ENCODE measurements around the gene SCAMP4. TPM values are rescaled to one million over a fixed set of nuclear protein-coding genes. Genes with fewer than 3 reads are reported as not detected.

Gene SCAMP4
- total RNA-seq, 1 experiment from 2014 or later, result 81.3 TPM

DNA sequence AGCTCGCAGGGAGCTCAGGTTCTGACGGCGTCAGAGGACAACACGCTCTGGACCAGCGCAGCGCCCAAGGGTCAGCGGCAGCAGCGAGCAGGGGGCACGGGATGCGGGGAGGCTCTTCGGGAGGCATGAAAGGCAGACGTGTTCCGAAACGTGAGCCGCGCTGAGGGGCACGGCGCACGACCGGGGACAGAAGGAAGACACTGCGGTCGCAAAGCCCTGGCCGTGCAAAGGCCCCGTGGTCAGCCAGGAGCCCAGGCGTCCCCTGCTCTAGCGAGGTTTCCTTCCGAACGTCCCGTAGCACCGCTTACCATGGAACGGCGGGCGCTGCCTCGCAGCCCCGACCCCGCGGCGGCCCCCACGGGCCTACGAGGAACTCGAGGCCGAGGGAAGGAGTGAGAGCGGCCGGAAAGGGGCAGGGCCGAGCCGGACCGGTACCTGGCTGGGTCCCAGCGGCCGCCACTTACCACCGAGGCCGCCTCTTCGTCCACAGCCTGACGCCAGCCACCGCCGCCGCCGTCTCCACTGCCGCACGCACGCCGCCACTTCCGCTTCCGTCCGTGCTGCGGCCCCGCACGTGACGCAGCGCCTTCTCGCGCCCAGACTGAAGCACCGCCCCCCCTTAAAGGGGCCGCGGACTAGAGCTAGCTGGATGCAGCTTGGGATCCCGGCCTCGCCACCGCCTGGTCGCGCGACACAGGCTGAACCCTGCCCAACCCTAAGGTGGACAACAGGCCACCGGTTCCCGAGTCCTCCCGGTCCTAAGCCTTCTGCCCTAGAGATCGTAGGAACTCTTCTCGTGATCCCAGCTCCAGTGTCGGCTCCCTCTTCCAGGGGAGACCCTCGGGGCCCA is 29.3 kb upstream of the SCAMP4 start (continued):
- TF ChIP-seq ATF2 (CRISPR knock-in tag; IDR thresholded peaks at IDR 0.05; ENCODE audit: borderline replicate concordance, low read depth) (no peak), E2F4 (CRISPR knock-in tag; IDR thresholded peaks at IDR 0.05; ENCODE audit: borderline replicate concordance, low read depth) (no peak), CDX4 (CRISPR knock-in tag; IDR thresholded peaks at IDR 0.05; ENCODE audit: borderline replicate concordance) (no peak), STAT6 (CRISPR knock-in tag; conservative IDR thresholded peaks at IDR 0.05; ENCODE audit: low read depth) (0 out of 2 replicates have a peak, but pooled peaks have one; percentile 24), USF2 (CRISPR knock-in tag; IDR thresholded peaks at IDR 0.05) (peak; percentile 100), RORB (CRISPR knock-in tag; IDR thresholded peaks at IDR 0.05) (no peak), JUN (CRISPR knock-in tag; IDR thresholded peaks at IDR 0.05) (no peak), RELA (CRISPR knock-in tag; IDR thresholded peaks at IDR 0.05; ENCODE audit: borderline replicate concordance) (0 out of 2 replicates have a peak, but pooled peaks have one; percentile 38), ZNF232 (CRISPR knock-in tag; IDR thresholded peaks at IDR 0.05) (0 out of 2 replicates have a peak, but pooled peaks have one; percentile 44), TP53 (CRISPR knock-in tag; IDR thresholded peaks at IDR 0.05) (peak; percentile 51), ESRRA (CRISPR knock-in tag; IDR thresholded peaks at IDR 0.05; ENCODE audit: borderline replicate concordance) (no peak; the same call in 1 of the 2 replicates), ATF1 (CRISPR knock-in tag; IDR thresholded peaks at IDR 0.05) (0 out of 2 replicates have a peak, but pooled peaks have one; percentile 30), OVOL2 (CRISPR knock-in tag; IDR thresholded peaks at IDR 0.05; ENCODE audit: borderline replicate concordance) (no peak), GRHL2 (CRISPR knock-in tag; IDR thresholded peaks at IDR 0.05; ENCODE audit: insufficient replicate concordance, severe bottlenecking) (no peak), ZNF423 (CRISPR knock-in tag; IDR thresholded peaks at IDR 0.05) (no peak), JAZF1 (CRISPR knock-in tag; IDR thresholded peaks at IDR 0.05) (no peak)
- TF ChIP-seq, protein P1, sequence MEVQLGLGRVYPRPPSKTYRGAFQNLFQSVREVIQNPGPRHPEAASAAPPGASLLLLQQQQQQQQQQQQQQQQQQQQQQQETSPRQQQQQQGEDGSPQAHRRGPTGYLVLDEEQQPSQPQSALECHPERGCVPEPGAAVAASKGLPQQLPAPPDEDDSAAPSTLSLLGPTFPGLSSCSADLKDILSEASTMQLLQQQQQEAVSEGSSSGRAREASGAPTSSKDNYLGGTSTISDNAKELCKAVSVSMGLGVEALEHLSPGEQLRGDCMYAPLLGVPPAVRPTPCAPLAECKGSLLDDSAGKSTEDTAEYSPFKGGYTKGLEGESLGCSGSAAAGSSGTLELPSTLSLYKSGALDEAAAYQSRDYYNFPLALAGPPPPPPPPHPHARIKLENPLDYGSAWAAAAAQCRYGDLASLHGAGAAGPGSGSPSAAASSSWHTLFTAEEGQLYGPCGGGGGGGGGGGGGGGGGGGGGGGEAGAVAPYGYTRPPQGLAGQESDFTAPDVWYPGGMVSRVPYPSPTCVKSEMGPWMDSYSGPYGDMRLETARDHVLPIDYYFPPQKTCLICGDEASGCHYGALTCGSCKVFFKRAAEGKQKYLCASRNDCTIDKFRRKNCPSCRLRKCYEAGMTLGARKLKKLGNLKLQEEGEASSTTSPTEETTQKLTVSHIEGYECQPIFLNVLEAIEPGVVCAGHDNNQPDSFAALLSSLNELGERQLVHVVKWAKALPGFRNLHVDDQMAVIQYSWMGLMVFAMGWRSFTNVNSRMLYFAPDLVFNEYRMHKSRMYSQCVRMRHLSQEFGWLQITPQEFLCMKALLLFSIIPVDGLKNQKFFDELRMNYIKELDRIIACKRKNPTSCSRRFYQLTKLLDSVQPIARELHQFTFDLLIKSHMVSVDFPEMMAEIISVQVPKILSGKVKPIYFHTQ (CRISPR knock-in tag; IDR thresholded peaks at IDR 0.05), result no peak
- TF ChIP-seq, protein P2, sequence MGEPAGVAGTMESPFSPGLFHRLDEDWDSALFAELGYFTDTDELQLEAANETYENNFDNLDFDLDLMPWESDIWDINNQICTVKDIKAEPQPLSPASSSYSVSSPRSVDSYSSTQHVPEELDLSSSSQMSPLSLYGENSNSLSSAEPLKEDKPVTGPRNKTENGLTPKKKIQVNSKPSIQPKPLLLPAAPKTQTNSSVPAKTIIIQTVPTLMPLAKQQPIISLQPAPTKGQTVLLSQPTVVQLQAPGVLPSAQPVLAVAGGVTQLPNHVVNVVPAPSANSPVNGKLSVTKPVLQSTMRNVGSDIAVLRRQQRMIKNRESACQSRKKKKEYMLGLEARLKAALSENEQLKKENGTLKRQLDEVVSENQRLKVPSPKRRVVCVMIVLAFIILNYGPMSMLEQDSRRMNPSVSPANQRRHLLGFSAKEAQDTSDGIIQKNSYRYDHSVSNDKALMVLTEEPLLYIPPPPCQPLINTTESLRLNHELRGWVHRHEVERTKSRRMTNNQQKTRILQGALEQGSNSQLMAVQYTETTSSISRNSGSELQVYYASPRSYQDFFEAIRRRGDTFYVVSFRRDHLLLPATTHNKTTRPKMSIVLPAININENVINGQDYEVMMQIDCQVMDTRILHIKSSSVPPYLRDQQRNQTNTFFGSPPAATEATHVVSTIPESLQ (CRISPR knock-in tag; IDR thresholded peaks at IDR 0.05), result no peak
- TF ChIP-seq, protein P3, sequence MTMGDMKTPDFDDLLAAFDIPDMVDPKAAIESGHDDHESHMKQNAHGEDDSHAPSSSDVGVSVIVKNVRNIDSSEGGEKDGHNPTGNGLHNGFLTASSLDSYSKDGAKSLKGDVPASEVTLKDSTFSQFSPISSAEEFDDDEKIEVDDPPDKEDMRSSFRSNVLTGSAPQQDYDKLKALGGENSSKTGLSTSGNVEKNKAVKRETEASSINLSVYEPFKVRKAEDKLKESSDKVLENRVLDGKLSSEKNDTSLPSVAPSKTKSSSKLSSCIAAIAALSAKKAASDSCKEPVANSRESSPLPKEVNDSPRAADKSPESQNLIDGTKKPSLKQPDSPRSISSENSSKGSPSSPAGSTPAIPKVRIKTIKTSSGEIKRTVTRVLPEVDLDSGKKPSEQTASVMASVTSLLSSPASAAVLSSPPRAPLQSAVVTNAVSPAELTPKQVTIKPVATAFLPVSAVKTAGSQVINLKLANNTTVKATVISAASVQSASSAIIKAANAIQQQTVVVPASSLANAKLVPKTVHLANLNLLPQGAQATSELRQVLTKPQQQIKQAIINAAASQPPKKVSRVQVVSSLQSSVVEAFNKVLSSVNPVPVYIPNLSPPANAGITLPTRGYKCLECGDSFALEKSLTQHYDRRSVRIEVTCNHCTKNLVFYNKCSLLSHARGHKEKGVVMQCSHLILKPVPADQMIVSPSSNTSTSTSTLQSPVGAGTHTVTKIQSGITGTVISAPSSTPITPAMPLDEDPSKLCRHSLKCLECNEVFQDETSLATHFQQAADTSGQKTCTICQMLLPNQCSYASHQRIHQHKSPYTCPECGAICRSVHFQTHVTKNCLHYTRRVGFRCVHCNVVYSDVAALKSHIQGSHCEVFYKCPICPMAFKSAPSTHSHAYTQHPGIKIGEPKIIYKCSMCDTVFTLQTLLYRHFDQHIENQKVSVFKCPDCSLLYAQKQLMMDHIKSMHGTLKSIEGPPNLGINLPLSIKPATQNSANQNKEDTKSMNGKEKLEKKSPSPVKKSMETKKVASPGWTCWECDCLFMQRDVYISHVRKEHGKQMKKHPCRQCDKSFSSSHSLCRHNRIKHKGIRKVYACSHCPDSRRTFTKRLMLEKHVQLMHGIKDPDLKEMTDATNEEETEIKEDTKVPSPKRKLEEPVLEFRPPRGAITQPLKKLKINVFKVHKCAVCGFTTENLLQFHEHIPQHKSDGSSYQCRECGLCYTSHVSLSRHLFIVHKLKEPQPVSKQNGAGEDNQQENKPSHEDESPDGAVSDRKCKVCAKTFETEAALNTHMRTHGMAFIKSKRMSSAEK (CRISPR knock-in tag; IDR thresholded peaks at IDR 0.05; ENCODE audit: borderline replicate concordance), result no peak
- TF ChIP-seq, protein P4, sequence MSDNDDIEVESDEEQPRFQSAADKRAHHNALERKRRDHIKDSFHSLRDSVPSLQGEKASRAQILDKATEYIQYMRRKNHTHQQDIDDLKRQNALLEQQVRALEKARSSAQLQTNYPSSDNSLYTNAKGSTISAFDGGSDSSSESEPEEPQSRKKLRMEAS (CRISPR knock-in tag; IDR thresholded peaks at IDR 0.05), result peak; percentile 96
